ENCODE measurements around the gene HOXC11.

HOXC11 gene

GRCh38 chr12:53942467-53942997 is 30.4 kb upstream of the HOXC11 start:
- no peak for DNase-seq (ENCODE audit: low read depth in 2 of 2)

- no peak for DNase-seq (ENCODE audit: low read depth in 2 of 2)
Observed at GRCh38 chr12:53944209-53944608, 28.7 kb upstream of the HOXC11 start.

- DNase-seq (ENCODE audit: low read depth in 2 of 2), result no peak
Observed at GRCh38 chr12:53944907-53945847, 27.7 kb upstream of the HOXC11 start.

- DNase-seq (ENCODE audit: low read depth in 2 of 2), result no peak
Observed at GRCh38 chr12:53947743-53948142, 25.2 kb upstream of the HOXC11 start.

- DNase-seq (ENCODE audit: low read depth in 2 of 2), result no peak
Observed at GRCh38 chr12:53948650-53949593, 24.0 kb upstream of the HOXC11 start.

DNA sequence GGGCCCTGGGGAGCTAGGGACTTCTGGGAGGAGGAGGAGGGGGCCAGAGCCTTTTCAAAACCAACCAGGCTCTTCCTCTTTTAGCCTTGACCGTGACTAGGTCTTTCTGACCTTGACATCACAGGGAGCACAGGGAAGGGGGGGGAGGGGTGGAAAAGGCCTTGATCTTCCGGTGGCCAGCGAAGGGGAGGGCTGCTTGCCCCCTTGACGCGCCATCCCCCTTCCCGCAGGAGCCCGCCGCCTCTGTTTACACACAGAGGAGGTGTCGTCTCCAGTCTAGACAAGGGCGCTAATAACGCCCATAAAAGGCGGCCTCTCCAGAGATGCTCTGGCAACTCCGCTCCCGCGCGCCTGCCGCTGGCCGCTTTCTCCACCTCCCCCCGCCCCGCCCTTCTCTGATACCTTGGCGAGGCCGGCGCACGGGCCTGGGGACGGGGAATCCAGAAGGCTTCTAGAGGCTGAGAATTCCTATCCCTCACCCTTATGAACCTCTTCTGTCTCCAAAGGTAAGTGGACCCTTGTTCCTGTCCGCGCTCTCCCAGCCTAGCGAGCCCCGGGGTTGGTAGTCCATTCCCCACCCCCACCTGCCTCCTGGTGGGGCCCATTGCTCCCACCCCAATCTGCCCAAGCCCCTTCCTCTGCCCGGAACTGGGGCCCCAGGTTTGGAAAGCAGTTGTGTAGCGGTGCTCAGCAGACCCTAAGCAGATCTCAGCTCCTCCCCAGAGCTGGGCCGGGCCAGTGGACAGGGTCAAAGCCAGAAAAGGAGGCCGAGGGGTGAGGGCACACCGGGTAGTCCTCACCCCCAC is 23.1 kb upstream of the HOXC11 start:
- no peak for DNase-seq (ENCODE audit: low read depth in 2 of 2)

GRCh38 chr12:53950437-53950773 is 22.5 kb upstream of the HOXC11 start:
- no peak for DNase-seq (ENCODE audit: low read depth in 2 of 2)

DNA sequence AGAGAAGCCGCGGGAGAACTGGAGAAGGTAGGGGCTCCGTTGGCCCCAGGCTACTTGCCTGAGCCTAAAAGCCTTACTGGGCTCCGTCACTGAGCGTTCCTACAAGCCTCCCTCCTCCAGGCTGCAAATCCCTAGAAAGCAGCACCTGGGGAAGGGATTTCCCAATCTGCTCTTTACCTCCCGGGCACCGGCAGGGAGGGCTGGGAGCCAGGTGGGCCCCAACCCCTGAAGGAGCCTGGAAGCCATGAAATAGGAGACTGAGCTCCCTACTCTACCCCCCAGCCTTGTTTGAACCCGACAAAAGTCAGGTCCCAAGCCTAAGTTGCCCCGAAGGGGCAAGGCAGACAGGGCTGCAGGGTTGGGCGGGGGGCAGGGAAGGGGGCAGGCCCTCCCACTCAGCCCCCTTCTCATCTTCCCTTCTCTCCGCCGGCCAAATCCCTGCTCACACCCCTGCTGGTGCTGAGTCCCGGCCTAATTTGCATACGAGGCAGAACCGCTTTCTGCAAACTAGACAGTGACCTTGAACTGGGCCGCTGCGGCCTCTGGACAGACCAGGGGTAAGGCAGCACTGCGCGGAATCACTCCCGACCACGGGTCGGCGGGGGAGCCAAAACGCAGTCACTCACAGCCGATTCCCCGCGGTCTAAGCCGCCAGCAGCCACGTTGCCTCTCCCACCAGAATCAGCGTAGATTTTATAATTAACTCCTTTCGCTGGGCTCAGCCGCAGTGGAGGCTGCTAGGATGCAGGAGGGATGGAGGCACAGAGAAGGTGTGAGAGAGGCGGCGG is 21.9 kb upstream of the HOXC11 start:
- DNase-seq (ENCODE audit: low read depth in 2 of 2), result no peak

- DNase-seq (ENCODE audit: low read depth in 2 of 2), result no peak
Observed at GRCh38 chr12:53951577-53952334, 21.2 kb upstream of the HOXC11 start.

- no peak for DNase-seq (ENCODE audit: low read depth in 2 of 2)
Observed at GRCh38 chr12:53952335-53952694, 20.6 kb upstream of the HOXC11 start.

- no peak for DNase-seq (ENCODE audit: low read depth in 2 of 2)
Observed at GRCh38 chr12:53952871-53953734, 19.8 kb upstream of the HOXC11 start.

- DNase-seq (ENCODE audit: low read depth in 2 of 2), result no peak
Observed at GRCh38 chr12:53953831-53954693, 18.9 kb upstream of the HOXC11 start.

DNA sequence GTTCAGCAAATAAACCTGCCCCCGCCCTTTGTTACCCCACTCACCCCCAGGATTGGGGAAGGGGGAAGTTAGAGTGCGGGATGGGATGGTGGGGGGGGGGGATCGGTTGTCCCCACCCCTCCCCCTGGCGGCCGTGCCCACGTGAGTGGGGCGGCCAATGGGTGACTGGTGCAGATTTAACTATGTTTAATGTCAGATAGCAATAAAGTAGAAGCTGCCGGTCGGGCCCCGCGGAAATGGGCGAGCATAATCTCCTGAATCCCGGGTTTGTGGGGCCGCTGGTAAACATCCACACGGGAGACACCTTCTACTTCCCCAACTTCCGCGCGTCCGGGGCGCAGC is 18.3 kb upstream of the HOXC11 start, which contains the start of gene HOXC12:
HOXC12 (plus strand) TSS at position 210 of the 342 bp plus-strand sequence; CDS start at position 237, 27 bp downstream.
- DNase-seq (ENCODE audit: low read depth in 2 of 2), result no peak

GRCh38 chr12:53955036-53955775 is 17.7 kb upstream of the HOXC11 start:
- DNase-seq (ENCODE audit: low read depth in 2 of 2), result no peak

DNA sequence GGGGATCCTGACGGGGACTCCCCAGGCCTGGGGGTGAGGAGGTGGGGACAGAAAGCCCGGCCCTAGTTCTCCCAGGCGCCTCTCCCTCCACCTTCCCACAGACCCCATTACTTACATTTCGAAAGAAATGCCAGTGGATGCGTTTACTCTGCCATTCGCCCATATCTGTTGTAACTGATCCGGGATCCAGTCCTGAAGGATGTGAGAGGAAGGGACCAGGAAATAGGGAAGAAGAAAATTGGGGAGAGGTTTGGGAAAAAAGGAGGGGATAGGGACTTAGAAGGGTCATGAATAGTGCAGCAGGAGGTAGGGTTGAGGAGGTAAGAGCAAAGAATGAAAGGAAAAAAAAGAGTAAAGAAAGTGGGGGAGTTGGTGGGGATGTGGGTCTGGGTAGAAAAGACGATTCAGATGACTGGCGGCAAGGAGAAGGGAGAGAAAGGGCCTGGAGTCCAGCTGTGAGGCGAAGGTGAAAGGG is 17.1 kb upstream of the HOXC11 start:
- no peak for DNase-seq (ENCODE audit: low read depth in 2 of 2)

DNA sequence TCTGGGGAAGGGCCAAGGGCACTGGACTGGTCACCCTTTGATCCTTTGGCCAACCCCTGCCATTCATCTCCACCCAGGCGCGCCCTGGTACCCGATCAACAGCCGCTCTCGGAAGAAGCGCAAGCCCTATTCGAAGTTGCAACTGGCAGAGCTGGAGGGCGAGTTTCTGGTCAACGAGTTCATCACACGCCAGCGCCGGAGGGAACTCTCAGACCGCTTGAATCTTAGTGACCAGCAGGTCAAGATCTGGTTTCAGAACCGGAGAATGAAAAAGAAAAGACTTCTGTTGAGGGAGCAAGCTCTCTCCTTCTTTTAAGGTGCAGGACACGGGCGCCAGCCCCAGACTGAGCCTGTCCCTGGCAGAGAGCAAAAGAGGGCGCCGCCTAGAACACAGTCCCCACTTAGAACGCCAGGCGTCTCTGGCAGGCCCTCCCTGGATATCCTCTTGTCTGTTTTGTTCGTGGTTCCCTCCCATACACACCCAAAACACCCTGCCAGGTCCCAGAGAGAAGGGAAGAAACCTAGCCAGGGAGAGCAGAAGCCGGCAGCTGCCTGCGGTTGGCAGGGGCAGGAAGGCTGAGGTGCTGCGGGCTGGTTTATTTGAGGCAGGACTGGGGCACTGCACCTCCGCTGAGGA is 16.6 kb upstream of the HOXC11 start:
- DNase-seq (ENCODE audit: low read depth in 2 of 2), result no peak

All from stimulated activated CD4-positive, alpha-beta T cell treated with anti-CD3 and anti-CD28 coated beads, Interleukin-1b, Interleukin-23, amount 100 ng/mL, for 1 hour (primary cell).